Testis (tissue), 3 donors: ENCODE measurements around the gene GCC1. TPM values are rescaled to one million over a fixed set of nuclear protein-coding genes. Genes with fewer than 3 reads are reported as not detected.
A peak's percentile ranks its signal among the peaks of the same experiment; 100 is the strongest.

Experiments
- DNase-seq: peaks from one replicate; pipeline ENCODE4 v3.0.0-alpha.2; 2019
- H3K27ac ChIP-seq, 2 donors: fragments of 200-600 bp; sonication (generic); one replicate each; pipeline ENCODE4 v1.5.1; 2019
- H3K27me3 ChIP-seq: fragments of 200-600 bp; sonication (generic); one replicate; pipeline ENCODE4 v1.5.1; 2019
- H3K36me3 ChIP-seq: fragments of 200-600 bp; sonication (generic); one replicate; pipeline ENCODE4 v1.5.1; 2017; ENCODE audit warnings: low read depth; ENCODE audit errors: missing control alignments
- H3K4me1 ChIP-seq: fragments of 200-600 bp; sonication (generic); one replicate; pipeline ENCODE4 v1.5.1; 2019
- H3K4me3 ChIP-seq, 2 donors: fragments of 200-600 bp; sonication (generic); one replicate each; pipeline ENCODE4 v1.5.1; 2017 to 2019
- H3K9me3 ChIP-seq: fragments of 200-600 bp; sonication (generic); one replicate; pipeline ENCODE4 v1.5.1; 2017
- CTCF ChIP-seq, 3 experiments: fragments of 450-650 bp in 2 of 3; fragments of 200-600 bp in 1 of 3; sonication (generic) in 1 of 3; IDR thresholded peaks; one replicate each; pipeline ENCODE4 v1.5.1; 2016 to 2019; ENCODE audit warnings: antibody characterized with exemption in 3 of 3, mild to moderate bottlenecking in 2 of 3, moderate library complexity in 1 of 3
- POLR2A ChIP-seq: fragments of 450-650 bp; IDR thresholded peaks from one replicate; pipeline ENCODE4 v1.6.1; 2017; ENCODE audit warnings: antibody characterized with exemption, mild to moderate bottlenecking, moderate library complexity
- WGBS, 2 donors: methylation state at CpG; one replicate each; pipeline ENCODE4 v1.1.5; 2018; 5-methylcytosine and 5-hydroxymethylcytosine counted together
- intact Hi-C: fragments of 100-400 bp; cut with DNase I; formaldehyde crosslinking; loops from one replicate; pipeline ENCODE4 v1.15.1; 2023; ENCODE audit warnings: low total_unique reads
- polyA plus RNA-seq: library from polyadenylated mRNA; stranded (reverse); fragments of 350-450 nt; fragmentation: Illumina TruSeq; extraction: RNeasy Lipid Tissue Mini Kit (QIAGEN cat#74804); gene quantifications from one replicate; pipeline ENCODE4 v1.2.3, GENCODE V29; 2014; ENCODE audit warnings: low read depth, low replicate concordance; ENCODE audit not compliant: insufficient read depth
- total RNA-seq, 2 donors: library from RNA; depleted of rRNA; stranded (reverse); fragments of >200 nt; gene quantifications; one replicate each; pipeline ENCODE4 v1.2.3, GENCODE V29; 2016

The GCC1 gene
- total and polyA plus RNA-seq, 3 donors from 2014 or later = 35.6 to 39.0 (median 38.1) TPM

GRCh38 chr7:127592550-127592949, 7.2 kb upstream of the GCC1 start:
- Histone ChIP-seq H3K36me3 (no peaks in the 10 kb centered on the region), H3K9me3 (no peaks in the 10 kb centered on the region), H3K4me1 (peaks cover 13% of the 10 kb centered on the region), H3K27me3 (no peaks in the 10 kb centered on the region), H3K4me3 (no peak overlapping the region), H3K27ac (no peak overlapping the region)
- TF ChIP-seq CTCF (IDR thresholded peaks at IDR 0.05) = no peak
- TF ChIP-seq POLR2A = no peak
- DNase-seq = no peak
- intact Hi-C loops = no loop called here
- 80 to 83% methylated on average over 4 of the region's 4 CpGs for WGBS, 2 donors

- Histone ChIP-seq H3K27me3 (no peaks in the 10 kb centered on the region), H3K36me3 (no peaks in the 10 kb centered on the region), H3K9me3 (no peaks in the 10 kb centered on the region), H3K27ac (no peak overlapping the region), H3K4me3 (no peak overlapping the region), H3K4me1 (peaks cover 18% of the 10 kb centered on the region)
- 84 to 87% methylated on average over 6 of the region's 6 CpGs for WGBS, 2 donors
- TF ChIP-seq CTCF (IDR thresholded peaks at IDR 0.05) (no peak), POLR2A (no peak)
- intact Hi-C loops = no loop called here
- DNase-seq = no peak
Measured at GRCh38 chr7:127591591-127591990, 6.2 kb upstream of the GCC1 start.

GRCh38 chr7:127591189-127591588, 5.8 kb upstream of the GCC1 start:
- TF ChIP-seq CTCF (IDR thresholded peaks at IDR 0.05) (no peak), POLR2A (no peak)
- no peaks in the 10 kb centered on the region for H3K27me3 ChIP-seq
- H3K4me1 ChIP-seq = peaks cover 18% of the 10 kb centered on the region
- intact Hi-C loops = no loop called here
- H3K36me3 ChIP-seq = no peaks in the 10 kb centered on the region
- no peaks in the 10 kb centered on the region for H3K9me3 ChIP-seq
- no peak overlapping the region for H3K27ac ChIP-seq
- 87 to 94% methylated on average over 6 to 7 of the region's 7 CpGs for WGBS, 2 donors
- DNase-seq = no peak
- H3K4me3 ChIP-seq = no peak overlapping the region

- Histone ChIP-seq H3K4me3 (no peak overlapping the region), H3K27me3 (no peaks in the 10 kb centered on the region), H3K9me3 (no peaks in the 10 kb centered on the region), H3K4me1 (peaks cover 18% of the 10 kb centered on the region), H3K27ac (no peak overlapping the region), H3K36me3 (no peaks in the 10 kb centered on the region)
- TF ChIP-seq POLR2A (no peak), CTCF (IDR thresholded peaks at IDR 0.05) (no peak)
- 63 to 71% methylated on average over 3 of the region's 3 CpGs for WGBS, 2 donors
- intact Hi-C loops = no loop called here
- no peak for DNase-seq
Measured at GRCh38 chr7:127589896-127590295, 4.5 kb upstream of the GCC1 start.

GRCh38 chr7:127588697-127589482, 3.5 kb upstream of the GCC1 start:
- H3K27me3 ChIP-seq = no peaks in the 10 kb centered on the region
- peak overlapping the region; percentile 91 to 96 for H3K4me3 ChIP-seq
- H3K27ac ChIP-seq = peak overlapping the region; percentile 73 to 93
- H3K9me3 ChIP-seq = no peaks in the 10 kb centered on the region
- 3 to 7% methylated on average over 17 to 43 of the region's 43 CpGs for WGBS, 2 donors
- H3K4me1 ChIP-seq = peaks cover 26% of the 10 kb centered on the region
- intact Hi-C loops = no loop called here
- TF ChIP-seq POLR2A (no peak), CTCF (IDR thresholded peaks at IDR 0.05) (peak in 1 of 3 experiments; percentile 12)
- H3K36me3 ChIP-seq = no peaks in the 10 kb centered on the region
- peak; percentile 77 for DNase-seq
